SH-SY5Y (cell line): ENCODE results near the gene LMLN.

ENCODE experiments used
- GATA2 ChIP-seq: IDR thresholded peaks from 2 replicates; pipeline ENCODE4 v1.6.1; 2011; ENCODE audit warnings: mild to moderate bottlenecking, low read depth, low read length
- GATA3 ChIP-seq: IDR thresholded peaks from 2 replicates; pipeline ENCODE4 v1.6.1; 2011; ENCODE audit warnings: low read depth, mild to moderate bottlenecking, low read length, moderate library complexity

GRCh38 chr3:198061119-198062067, 101.4 kb downstream of the LMLN start:
- no peak for TF ChIP-seq GATA2
- TF ChIP-seq GATA3, result no peak
